HG02571 (cell line): ENCODE results near the gene TXK.
A peak's percentile ranks its signal among the peaks of the same experiment; 100 is the strongest.

Experiments
- ATAC-seq: cut with Tn5 transposase; IDR thresholded peaks from one replicate; pipeline ENCODE4 v1.9.1; 2021; ENCODE audit warnings: mild to moderate bottlenecking, moderate library complexity; ENCODE audit not compliant: unreplicated experiment

The TXK gene

DNA sequence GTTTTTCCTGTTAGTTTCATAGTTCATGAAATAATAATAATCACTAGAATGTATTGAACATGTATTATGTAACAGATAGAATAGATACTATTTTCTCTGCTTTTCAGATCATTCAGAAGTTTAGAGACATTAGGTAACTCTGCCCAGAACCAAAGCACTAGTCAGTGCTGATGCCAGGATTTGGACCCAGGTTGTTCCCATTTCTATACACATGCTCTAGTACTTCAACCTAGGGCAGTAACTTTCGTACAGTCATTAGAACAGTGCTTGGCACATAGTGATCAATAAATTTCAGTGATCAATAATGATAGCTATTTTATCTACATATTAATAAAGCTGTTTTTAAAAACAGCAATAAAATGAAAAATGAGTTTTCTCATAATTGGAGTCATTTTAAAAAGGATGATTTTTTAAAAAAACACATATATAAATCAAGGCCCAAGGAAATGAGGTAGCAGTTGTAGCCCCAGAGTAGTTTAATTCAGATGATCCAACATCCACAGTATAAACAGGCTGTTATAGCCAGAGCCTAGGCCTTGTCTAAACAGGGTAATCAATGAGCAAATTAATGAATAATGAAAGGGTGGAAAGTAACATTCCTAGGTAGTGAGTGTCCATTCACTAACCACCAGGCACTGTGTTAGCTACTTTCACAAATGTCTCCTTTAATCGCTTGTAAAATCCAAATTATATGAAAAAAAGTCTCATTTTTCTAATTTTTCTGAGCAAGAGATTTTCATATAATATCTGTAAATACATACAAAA, 25.6 kb downstream of the TXK start:
- ATAC-seq: no peak

DNA sequence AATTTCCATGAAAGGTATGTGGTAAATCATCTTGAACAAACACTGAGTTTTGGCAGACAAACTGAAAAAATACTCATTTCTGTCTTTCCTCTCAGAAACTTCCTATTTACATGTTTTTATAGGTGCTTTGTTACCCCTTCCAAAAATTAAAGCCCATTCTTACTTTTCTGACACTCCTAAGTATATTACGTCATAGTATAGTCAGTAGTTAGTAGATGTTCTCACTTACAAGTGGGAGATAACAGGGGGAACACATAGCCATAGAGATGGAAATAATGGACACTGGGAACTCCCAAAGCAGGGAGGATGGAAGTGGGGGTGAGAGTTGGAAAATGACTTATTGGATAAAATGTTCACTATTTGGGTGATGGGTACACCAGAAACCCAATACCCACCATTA, 28.8 kb downstream of the TXK start:
- no peak for ATAC-seq

DNA sequence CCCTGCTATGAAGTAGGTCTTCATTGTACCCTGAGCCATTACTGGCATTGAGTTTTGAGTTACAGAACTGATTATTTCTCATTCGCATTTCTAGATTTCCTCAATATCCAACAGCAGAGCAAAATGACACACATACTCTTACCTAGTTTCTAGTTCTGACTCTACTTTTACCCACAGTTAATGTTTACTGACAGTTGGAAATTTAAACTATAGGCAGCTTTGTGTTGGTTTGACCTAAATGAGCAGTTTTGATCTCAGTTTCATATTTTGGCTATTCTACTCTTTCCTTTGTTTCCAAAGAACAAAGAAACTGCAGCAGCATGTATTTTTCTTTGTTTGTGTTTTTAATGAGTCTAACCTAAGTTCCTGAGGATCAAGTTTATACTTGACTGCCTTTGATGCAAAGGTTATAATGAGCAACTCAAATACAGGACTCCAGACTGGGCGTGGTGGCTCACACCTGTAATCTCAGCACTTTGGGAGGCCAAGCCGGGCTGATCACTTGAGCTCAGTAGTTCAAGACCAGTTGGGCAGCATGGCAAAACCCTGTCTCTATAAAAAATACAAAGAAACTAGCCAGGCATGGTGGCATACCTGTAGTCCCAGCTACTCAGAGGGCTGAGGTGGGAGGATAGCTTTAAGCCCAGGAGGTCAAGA, 30.4 kb downstream of the TXK start:
- ATAC-seq: no peak

DNA sequence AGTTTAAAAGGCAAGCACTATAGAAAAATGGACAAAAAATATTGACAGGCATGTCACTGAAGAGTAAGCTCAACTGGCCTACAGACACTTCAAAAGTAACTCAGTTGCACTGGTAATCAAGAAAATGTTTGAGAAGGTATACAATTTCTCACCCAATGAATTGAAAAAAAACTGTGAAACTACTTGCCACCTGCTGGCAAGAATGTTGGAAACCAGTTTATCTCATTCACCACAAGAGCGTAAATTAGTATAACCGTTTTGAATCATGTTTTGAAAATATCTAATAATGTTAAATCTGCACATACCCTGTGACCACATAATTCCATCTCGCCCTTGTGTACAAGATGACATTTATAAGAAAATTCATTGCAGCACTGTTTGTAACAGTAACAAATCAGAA, 31.7 kb downstream of the TXK start:
- ATAC-seq: no peak

DNA sequence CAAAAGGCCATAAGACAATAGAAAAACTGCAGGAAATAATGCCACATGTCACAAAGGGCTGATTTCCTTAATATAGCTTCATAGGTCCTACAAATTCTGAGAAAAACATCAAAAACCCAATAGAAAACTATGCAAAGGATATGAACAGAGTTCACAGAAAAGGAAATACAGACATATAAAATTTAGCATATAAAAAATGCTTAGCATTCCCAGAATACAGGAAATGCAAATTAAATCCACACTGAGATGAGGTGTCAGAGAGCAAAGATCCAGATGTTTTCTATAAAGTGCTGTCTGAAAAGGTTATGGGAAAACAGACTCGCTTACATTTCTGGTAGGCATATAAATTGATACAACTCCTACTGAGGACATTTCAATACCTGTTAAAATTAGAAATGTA, 33.8 kb downstream of the TXK start:
- ATAC-seq: no peak

DNA sequence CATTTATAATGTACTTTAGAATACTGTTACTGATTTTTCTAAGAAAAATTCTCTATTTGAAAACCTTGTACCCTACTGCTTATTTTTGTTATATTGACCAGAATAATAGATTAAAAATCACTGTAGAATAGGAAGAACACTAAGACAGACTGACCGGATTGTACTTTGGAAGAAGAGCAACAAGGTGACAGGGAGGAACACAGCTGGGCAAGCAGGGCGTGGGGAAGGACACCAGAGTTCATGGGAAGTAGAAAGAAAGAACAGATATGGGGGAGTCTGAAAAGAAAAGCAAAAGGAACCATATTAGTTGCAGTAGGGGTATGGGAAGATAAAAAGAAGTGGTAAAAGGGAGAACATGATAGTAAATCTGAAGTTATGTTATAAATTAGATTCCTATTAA, 38.6 kb downstream of the TXK start:
- ATAC-seq: no peak

DNA sequence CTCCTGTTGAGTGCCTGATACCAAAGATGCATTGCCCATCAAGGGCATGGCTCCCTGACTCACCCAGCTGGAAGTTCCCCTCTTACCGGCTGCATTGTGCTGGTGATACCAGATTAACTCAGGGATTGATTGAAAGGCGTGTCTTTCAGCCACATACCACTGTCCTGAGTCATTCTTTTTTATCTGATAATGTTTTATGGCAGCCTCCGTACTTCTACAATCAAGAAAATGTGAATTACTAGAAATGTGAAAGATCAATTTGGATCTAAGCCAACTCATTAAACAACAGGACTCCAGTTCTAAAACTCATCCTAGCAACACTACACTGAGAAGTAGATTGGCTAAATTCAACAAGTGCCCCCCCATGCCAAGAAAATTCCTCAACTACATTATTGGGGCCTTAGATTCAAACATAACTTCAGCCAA, 40.0 kb downstream of the TXK start:
- no peak for ATAC-seq

DNA sequence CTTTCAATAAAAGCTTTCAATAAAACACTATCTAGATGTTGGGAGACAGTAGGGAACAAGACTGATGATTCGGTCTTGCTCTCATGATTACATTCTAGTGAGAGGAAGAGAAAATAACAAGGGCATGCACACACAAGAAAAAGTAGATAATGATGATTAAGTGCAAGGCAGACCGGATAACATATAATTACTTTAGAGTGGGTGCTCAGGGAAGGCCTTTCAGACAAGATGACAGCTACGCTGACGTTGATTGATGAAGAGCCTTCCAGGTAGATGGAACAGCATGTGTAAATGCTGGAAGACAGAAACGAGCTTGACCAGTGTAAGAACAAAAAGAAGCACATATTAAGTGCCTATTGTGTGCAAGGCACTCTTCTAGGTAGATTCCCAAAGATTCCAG, 43.4 kb downstream of the TXK start:
- no peak for ATAC-seq

DNA sequence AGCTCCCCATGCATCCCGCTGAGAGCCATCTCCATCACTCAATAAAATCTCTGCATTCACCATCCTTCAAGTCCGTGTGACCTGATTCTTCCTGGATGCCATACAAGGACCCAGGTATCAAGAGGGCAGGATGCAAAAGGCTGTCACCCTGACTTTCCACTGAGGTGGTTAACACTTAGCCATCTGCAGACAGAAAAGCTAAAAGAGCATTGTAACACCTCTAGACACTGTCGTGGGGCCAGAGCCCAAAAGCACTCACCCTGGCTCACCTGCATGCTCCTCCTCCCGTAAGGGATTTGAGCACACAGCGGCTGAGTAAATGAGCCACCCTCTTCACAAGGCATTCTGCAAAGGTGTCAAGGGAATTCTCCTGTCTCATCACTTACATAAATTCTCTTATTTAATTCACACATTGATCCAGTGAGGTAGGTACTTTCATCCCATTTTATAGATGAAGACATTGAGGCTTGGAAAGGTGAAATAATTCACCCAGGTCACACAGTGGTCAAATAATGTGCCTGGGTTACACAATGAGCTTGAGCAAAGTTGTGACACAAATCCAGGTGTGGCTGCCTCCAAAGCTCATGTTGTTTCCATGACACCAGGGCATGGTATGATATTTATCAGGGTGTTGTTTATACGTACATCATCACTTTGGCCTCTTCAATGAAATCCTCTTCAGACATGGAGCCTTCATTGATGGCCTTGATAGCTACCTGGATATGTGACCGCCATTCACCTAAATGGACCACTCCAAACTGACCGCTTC, 48.0 kb downstream of the TXK start:
- no peak for ATAC-seq

DNA sequence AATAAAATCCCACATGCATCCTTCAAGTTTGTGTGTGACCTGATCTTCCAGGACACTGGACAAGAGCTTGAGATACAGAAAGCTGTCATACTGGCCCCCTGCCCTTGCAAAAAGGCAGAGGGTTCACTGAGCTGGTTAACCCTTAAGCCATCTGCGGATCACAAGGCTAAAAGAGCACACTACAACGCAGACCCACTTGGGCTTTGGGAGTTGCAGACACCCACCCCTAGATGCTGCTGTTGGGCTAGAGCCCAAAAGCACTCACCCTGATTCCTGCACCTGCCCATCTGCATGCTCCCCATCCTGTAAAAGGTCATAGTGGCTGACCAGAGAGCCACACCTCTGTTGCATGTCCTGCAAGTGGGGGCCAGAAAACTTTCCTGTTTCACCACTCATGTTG, 51.1 kb downstream of the TXK start:
- no peak for ATAC-seq

DNA sequence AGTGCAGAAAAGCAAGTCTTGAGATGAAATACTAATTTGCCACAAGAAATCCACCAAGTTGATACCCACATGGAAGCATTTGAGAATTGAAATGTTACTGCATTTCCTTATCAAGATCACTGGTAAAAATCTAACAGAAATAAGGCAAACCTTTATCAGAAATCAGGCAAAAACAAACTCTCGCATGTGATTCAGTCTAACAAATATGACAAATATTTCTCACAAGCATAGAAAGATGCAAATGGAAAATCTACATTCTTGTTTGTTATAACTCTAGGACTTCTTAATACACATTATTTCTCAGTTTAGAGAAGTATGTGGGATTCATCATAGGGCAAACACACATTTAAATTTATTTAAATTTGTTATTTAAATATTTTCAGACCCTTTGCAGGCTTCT, 52.9 kb downstream of the TXK start:
- no peak for ATAC-seq

DNA sequence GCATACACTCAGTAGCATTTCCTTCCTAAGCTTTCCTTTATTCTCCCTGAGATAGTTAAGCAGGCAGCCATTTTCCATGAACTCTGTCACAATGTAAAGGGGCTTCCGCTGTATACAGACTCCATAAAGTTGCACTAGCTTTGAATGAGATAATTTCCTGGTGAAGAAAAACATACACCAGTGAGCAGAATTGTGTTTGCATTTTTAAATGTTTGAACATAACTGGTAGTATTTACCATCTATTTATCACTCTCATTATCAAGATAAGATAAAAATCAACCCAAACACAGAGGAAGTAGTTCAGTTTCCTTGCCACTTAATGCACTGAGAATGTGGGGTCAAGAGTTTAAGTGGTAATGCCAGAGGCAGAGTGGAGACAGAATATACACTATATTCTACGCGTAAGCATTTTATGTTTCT, 54.1 kb downstream of the TXK start:
- no peak for ATAC-seq

DNA sequence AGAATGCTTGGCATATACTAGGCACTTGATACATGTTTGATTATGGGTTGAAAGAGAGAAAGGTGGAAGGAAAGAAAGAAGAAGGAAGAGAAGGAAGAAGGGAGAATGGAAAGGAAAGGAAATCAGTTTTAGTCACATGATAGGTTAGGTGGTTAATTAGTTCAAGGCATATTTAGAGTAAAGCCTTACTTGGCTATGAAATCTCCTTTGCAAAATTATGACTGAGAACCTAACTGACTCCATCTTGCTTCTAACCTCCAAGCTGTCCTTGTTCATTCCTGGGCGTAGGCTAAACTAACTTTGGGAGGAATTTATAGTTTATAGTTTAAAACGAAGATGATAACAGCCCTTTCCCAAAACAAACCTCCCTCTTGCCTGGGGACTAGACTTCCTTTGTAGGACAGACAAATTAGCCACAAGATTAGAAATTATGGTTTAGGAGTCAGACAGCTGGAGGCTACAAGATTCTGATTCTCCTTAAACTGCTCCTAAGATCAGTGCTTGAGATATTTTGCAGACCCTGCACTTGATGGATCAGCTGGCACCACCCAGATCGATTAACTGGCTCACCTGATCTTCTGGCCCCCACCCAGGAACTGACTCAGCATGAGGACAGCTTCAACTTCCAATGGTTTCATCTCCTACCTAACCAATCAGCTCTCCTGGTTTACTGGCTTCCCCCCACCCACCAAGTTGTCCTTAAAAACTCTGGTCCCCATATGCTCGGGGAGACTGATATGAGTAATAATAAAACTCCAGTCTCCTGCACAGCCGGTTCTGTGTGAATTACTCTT, 55.0 kb downstream of the TXK start:
- ATAC-seq: no peak

DNA sequence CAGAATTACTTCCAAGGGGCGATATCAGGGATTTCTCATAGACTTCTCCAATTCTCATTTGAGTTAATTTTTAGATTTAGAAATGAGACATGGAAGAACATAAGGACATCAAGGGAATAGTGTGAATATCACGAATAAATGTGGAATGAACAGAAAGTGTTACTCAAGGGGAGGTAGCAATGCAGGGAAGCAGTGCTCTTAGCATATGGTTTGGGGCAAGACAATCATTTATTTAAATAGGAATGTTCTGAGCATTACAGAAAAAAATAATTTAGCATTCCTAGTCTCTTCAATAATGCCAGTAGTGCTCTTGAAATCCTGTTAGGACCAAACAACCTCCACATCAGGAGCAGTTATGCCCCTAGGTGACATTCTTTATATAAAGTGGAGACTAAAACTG, 55.6 kb downstream of the TXK start:
- no peak for ATAC-seq

DNA sequence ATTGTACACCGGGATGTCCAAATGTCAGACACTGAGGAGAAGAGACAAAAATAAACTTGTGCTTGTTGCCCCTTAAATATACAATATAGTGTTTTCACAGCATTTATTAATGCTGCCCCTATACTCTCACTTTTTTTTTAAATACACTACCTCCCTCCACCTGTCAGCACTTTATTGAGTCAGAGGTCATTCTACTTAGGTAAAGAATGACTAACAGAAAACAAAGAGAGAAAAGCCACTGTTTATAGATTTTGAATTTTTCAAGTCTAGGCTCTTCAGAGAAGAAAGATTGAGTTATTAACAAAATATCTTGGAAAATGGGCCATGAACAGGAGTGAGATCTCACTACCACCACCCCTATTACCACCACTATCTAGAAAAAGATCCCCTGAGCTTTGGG, 59.4 kb downstream of the TXK start:
- no peak for ATAC-seq

DNA sequence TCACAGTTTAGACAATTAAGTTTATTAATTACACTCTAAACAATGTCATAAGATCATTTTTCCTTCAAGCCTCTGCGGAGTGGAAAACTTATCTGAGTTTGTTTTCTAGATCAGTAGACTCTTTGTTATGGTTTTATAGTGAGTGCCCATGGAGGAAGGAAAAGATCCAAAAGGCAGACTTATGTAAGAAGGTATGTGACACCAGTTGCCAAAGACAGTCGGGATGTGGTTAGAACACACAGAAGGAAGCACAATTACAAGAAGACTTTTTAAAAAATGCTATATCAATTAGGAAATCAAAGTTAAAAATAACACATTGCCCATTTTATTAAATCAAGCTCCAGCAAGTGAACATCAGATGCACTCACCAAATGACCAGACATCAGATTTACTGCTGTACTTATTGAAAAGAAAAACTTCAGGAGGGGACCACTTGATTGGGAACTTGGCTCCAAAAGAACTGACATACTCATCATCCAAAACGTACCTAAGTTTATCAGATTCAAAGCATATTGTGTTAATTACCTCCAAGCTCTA, 60.4 kb downstream of the TXK start:
- no peak for ATAC-seq

DNA sequence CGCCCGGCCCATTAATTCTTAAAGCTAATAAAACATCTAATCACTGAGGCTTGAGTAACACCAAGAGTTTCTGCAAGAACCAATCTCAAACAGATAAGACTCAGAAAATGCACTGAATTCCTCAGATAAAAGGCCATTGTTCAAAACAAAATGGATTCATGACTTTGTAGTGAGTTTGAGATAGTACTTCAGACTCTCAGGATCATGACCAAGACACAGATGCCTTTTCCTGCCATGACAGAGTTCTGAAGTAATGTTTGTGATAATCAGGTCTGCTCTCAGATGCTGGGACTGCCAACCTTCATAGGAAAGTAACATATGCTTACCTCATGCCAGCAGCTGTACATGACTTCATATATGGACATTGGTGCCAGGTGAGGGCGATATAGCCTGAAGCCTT, 62.9 kb downstream of the TXK start:
- no peak for ATAC-seq

DNA sequence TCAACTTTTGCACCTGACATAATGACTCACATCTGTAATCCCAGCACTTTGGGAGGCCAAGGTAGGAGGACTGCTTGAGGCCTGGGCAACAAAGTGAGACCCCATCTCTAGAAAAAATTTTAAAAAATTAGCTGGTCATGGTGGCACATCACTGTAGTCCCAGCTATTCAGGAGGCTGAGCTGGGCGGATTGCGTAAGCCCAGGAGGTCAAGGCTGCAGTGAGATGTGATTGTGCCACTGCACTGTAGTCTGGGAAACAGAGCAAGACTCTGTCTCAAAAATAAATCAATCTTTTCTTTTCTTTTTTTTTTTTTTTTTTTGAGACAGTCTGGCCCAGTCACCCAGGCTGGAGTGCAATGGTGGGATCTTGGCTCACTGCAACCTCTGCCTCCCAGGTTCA, 65.0 kb downstream of the TXK start:
- no peak for ATAC-seq

DNA sequence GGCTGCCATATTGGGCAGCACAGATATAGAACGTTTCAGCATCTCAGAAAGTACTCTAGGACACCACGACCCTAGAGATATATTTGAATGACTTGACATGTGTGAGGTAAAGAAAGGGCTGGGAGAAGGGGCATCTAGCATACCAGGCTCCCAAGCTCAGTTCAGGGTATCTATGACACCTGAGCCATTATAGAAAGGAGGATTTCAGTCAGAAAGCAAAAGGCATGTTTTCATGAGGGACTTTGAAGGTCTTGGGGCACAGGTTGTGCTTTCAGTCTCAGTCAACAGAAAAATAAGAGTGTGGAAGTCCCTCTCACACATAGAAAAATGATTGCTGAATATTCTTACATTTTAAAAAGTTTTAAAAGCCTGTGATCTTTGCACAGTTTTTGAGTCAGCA, 65.9 kb downstream of the TXK start:
- no peak for ATAC-seq

DNA sequence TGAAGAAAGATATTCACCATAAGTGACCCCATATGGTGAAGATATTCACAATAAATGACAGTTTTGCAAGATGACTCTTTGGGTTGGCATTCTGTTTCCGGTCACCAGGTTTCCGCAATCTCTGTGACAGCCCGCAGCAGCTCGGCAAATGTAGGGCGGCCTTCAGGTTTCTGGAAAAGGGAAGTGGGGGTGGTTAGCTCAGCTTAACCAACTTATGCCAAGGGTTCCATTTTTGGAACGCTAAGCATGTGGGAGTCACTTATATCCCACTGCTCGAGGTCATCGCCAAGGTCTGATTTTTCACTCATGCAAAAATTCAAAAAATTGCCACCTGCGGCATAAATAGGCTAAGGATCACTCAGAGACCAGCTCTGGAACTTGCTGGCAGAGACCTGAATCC, 66.5 kb downstream of the TXK start:
- no peak for ATAC-seq

DNA sequence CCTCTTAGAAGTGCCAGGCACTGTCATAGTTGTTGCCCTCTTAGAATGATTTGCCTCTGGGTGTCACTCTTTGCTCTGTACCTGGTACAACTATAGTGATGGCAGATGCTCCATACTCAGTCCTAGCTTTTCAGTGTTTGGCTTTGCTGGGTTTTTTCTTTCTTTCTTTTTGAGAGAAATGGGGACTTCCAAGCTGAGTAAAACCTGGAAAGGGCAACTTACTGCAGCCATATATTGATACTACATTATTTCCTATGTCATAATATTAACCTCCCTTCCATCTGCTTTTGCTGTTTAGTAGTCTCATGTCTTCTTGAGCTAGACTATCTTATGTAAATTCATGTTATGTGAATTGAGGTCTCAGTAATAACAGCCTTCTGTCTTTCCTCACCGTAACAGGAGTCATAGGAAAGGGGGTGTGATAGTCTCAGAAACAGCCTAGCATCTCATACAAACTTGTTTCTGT, 68.4 kb downstream of the TXK start:
- peak; percentile 64 for ATAC-seq
